HG03432 (cell line): Measurements from ENCODE around the gene CALN1.
"Not testable (repeated sequence)": the region's sequence is repeated elsewhere in the genome, so short reads cannot be mapped to it uniquely, and the experiment has no call there.

Experiments
- ATAC-seq: cut with Tn5 transposase; IDR thresholded peaks from one replicate; pipeline ENCODE4 v1.9.1; 2021; ENCODE audit warnings: mild to moderate bottlenecking, moderate library complexity; ENCODE audit not compliant: unreplicated experiment

CALN1 gene

GRCh38 chr7:71824006-71824760 lies 588.0 kb downstream of the CALN1 start:
- ATAC-seq: no peak

- not testable (repeated sequence) for ATAC-seq
Measured at GRCh38 chr7:71822406-71822805, 589.7 kb downstream of the CALN1 start.

DNA sequence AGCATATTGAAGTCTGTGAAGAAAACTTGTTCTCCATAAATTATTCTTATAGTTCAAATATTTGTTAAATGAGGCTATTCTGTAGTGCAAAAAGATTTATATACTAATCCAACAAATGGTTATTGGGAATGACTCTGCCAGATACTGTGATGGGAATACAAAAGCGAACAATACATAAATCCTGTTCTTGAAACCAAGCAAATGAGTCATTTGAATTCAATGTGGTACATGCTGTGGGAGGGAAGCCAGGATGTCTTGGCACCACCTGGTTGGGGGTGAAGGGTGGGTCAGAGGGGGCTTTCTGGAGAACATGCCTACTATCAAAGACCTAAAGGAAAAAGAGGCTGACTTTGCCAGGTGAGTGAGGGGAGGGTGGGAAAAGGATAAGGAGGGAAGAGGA lies 594.2 kb downstream of the CALN1 start:
- no peak for ATAC-seq

GRCh38 chr7:71808115-71808514 lies 604.0 kb downstream of the CALN1 start:
- no peak for ATAC-seq

DNA sequence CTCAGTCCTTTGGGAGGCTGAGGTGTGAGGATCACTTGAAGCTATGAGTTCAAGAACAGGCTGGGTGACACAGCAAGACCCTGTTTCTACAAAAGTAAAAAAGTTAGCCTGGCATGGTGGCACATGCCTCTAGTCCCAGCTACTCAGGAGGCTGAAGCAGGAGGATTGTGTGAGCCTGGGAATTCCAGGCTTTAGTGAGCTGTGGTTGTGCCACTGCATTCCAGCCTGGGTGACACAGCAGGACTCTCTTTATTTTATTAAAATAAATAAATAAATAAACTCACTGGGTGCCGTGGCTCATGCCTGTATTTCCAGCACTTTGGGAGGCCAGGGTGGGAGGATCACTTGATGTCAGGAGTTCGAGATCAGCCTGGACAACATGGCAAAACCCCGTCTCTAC lies 607.9 kb downstream of the CALN1 start:
- no peak for ATAC-seq

DNA sequence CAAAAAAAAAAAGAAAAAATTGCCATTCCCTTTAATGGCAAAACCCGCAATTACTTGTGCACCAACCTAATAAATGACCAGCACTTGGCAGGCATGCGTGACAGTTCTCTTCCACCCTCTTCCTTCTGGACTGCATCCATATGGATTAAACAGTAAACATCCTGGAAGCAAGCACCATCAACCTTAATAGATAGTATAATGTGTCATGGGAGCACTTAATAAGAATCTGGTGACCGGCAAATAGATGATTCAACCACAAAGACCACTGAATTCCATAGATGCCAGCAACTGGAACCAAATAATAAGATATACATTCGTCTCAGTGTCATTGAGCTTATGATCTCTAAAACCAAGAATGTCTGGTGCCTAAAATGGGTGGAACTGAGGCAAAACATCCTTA lies 610.2 kb downstream of the CALN1 start:
- ATAC-seq: no peak

DNA sequence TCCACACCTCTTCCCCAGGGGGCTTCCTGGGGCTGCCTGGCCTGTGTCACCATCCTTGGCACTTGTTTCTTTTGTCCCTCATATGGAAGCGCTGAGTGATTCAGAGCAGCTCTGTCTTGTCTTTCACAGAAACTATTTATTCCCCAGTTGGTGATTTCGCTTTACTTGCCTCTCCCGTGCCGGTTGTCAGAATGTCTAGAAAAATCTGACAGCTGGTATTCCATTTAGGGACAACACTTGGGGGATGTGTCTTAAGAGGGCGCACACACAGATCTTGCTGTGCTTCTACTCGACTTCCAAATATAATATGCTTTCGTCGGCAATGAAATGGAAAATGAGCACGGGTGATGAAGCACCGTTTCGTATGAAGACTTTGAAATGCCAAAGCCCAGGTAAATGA lies 611.8 kb downstream of the CALN1 start:
- ATAC-seq: no peak

DNA sequence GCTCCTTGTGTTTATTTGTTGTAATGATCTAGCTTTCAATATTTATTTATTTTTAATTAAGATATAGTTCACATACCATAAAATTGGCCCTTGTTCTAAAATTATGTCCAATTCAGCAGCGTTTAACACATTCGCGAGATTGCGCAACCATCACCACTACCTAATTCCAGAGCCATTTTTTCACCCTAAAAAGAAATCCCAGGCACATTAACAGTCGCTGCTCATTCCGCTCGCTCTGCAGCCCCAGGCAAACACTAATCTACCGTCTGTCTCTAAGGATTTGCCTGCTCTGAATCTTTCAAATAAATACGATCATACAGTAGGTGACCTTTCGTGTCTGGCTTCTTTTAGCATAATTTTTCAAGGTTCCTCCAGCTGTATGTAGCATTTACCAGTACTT lies 616.7 kb downstream of the CALN1 start:
- ATAC-seq: no peak

GRCh38 chr7:71793251-71793650 lies 618.9 kb downstream of the CALN1 start:
- ATAC-seq: no peak

DNA sequence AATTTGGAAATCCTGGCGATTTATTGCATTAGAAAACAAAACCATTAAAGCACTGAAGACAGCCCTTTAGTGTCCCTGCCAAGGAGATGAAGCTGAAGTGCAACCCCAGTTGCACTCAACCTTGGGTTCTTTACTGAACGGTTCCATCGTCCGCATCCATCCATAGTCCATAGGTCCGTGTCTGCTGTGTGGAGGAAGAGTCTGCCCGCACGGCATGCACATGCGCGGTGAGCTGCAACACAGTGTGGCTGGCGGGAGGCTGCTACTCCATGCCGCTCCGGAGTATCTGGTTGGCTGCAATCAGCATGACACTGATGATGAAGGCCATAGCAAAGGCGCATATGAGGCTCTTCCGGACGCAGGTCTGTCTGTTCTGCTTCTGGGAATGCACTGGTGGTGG lies 624.6 kb downstream of the CALN1 start:
- no peak for ATAC-seq

DNA sequence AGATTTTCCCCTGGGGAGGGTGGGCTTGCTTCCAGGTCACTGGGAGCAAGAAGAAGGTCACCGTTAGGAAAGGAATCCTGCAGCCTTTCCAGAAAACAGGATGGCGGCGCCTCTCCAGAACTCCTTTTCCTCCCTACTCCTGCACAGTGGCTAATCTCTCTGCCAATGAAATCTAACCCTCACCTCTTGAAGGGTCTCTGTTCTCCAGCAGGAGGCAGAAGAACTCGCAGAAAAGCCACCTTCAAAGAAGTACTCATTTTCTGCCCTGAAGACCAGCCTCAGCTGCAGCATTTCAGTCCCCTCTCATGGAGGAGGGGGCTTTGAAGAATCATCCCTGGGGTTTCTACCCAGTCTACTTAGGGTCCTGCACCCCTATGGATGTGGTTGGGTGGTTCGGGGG lies 626.9 kb downstream of the CALN1 start:
- no peak for ATAC-seq

GRCh38 chr7:71784781-71785180 lies 627.4 kb downstream of the CALN1 start:
- no peak for ATAC-seq

- no peak for ATAC-seq
Measured at GRCh38 chr7:71784180-71784579, 628.0 kb downstream of the CALN1 start.

DNA sequence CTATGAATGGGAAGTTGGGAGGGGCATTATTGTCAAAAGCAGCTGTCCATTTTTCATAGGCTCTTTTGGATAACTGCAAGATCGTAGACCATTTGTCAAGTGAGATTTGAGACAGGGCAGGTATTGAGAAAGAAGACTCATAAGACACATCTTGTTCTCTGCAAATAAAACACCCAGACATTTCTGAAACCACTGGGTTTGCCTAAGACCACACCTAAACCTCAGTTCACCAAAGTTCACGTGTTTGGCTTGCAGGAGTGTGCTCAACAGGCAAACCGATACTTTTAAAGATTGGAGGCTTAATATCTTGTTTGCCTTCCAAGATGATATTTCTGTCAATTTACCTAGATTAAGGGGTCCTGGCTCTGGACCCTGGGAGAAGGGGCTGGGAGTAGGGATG lies 628.4 kb downstream of the CALN1 start:
- no peak for ATAC-seq

DNA sequence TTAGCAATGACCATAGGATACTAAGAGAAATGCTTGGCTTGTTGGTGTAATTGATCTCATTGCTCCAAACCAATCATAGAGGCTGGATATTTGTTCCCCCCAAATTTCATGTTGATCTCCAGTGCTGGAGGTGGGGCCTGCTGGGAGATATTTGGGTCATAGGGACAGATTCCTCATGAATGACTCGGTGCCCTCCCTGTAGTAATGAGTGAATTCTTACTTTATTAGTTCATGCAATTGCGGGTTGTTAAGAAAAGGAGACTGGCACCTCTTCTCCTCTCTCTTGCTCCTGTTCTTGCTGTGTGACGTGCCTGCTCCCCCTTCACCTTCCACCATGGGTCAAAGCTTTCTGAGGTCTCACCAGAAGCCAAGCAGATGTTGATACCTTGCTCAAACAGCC lies 630.1 kb downstream of the CALN1 start:
- no peak for ATAC-seq

DNA sequence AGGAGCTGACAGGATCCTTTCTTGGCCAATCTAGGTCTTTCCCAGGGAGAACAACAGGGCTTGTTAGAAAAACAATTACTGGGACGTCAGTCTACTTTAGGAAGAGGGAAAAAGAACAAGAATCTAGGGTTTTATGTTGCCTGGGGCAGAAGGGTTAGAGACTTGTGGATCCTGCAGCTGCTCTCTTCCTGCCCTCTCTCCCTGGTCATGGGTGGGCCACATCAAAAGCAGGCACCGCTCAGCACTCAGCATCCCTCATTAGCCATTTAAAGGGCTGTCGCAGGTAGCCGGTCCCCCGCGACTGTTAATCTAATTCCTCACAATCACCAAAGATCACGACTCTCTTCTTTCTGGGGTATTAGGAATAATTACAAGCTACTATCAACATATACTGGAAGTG lies 631.9 kb downstream of the CALN1 start:
- no peak for ATAC-seq

GRCh38 chr7:71777278-71777677 lies 634.9 kb downstream of the CALN1 start:
- ATAC-seq: no peak

GRCh38 chr7:71776726-71777125 lies 635.4 kb downstream of the CALN1 start:
- no peak for ATAC-seq

DNA sequence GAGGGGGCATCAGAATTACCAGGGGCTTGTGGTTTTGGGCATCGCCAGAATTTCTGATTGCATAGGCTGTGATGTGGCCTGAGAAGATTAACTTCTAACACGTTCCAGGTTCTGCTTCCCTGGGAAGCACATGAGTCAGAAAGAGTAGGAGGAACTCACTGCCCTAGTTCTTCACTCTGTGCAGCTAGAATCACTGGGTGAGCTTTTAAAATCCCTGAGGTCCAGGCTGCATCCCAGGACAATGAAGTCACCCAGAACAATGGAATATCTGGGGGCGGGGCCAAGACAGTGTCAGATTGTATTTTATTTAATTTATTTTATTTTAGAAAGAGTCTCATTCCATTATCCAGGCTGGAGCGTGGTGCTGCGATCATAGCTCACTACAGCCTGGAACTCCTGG lies 636.5 kb downstream of the CALN1 start:
- no peak for ATAC-seq

DNA sequence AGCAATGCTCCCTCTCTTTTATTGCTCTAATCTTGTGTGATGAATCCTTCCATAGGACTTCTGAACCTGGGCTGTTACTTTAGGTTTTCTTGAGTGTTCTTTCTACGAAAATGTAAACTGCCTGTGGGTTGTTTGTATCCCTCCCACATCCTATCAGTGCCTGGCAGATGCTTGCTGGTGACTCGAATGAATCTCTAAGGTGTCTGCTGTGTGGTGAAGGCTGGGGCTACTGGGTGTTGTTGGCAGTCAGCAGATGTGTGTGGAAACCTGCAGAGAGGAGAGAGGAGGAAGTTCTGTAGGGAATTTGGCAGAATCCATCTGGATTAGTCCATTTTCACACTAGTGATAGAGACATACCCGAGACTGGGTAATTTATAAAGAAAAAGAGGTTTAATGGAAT lies 639.4 kb downstream of the CALN1 start:
- no peak for ATAC-seq

DNA sequence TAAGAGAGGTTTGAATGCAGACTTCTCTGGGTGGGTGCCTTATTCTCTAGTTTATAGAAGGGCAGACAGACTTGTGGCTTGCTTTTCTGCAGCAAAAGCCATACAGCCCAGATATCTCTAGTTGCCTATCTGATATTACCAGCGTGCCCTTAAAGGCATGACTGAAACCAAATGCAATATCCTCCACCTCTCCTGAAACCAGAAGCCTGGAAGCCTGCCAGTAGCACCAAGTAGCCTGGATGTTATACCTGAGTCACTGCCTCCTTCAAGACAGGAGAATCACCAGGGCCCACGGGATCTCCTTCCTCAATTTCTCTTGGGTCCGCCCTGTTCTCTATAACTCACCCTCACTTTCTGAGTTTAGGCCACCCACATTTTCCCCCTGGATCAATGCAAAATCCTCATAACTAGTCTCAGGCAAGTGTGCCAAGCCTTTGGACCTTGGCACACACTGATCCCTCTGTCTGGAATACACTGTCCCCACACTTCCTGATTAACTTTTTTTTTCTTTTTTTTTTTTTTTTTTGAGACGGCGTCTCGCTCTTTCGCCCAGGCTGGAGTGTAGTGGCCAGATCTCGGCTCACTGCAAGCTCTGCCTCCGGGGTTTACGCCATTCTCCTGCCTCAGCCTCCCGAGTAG lies 641.8 kb downstream of the CALN1 start:
- ATAC-seq: no peak

GRCh38 chr7:71769326-71769725 lies 642.8 kb downstream of the CALN1 start:
- no peak for ATAC-seq

DNA sequence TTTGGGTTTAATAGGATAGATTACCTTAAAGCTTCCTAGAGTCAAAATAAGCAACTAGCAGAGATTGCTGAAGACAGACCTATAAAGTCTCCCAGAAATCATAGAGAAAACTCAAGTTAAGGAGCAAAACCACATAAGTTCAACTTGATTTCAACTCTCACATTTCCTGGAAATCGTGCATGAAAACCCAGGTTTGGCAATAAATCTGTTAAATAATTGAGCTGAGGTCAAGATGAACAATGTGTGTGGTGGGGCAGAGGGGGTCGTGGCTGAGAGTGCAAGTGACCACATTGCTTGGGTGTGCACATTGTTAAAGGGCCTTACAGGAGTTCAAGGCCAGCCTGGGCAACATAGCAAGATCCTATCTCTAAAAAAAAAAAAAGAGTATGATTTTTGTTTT lies 643.7 kb downstream of the CALN1 start:
- no peak for ATAC-seq
